ENCODE results near the gene ABHD17C. TPM values are rescaled to one million over a fixed set of nuclear protein-coding genes. Genes with fewer than 3 reads are reported as not detected.

The ABHD17C gene
- total RNA-seq, 2 donors from 2014 or later, result 20.9 to 21.5 TPM

DNA sequence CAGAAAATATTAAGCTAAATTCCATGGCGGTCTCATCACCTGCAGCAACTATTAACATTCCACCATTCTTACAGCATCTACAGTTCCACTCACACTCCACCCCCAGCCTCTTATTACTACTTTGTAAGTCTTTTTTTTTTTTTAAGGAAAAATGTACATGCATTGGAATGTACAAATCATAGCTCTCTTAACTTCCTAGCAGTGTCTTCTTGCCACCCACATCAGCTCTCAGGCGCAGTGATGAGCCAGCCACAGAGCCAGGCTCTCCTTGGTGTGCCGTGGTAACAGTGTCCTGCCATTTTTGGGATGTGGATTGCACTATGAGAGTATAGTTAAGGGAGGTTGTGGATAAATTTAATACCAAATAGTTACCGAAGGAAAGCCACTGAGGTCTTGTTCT lies 17.8 kb downstream of the ABHD17C start:
- no peak for DNase-seq
- no peaks in the 10 kb centered on the region for H3K27me3 ChIP-seq (ENCODE audit: control insufficient read depth, insufficient read depth, low read length, poor library complexity, severe bottlenecking)
- H3K4me1 ChIP-seq (ENCODE audit: control insufficient read depth, insufficient read depth, low read length), result no peaks in the 10 kb centered on the region
- no peak overlapping the region for H3K4me3 Mint-ChIP-seq
- no peak overlapping the region for H3K9ac ChIP-seq (ENCODE audit: extremely low read depth, low read length, poor library complexity, severe bottlenecking)
- H3K36me3 Mint-ChIP-seq (ENCODE audit: low read depth), result no peaks in the 10 kb centered on the region
- no peaks in the 10 kb centered on the region for H3K36me3 ChIP-seq (ENCODE audit: control insufficient read depth, insufficient read depth, low read length)
- H3K4me3 ChIP-seq (ENCODE audit: low read length), result no peak overlapping the region
- H3K4me1 Mint-ChIP-seq, result peaks cover 9% of the 10 kb centered on the region
- no peaks in the 10 kb centered on the region for H3K27me3 Mint-ChIP-seq (ENCODE audit: insufficient read depth)
- no peaks in the 10 kb centered on the region for H3K9me3 ChIP-seq (ENCODE audit: control insufficient read depth, low read length)
- H3K27ac ChIP-seq (ENCODE audit: low read depth, low read length), result no peak overlapping the region
- TF ChIP-seq, protein P1, sequence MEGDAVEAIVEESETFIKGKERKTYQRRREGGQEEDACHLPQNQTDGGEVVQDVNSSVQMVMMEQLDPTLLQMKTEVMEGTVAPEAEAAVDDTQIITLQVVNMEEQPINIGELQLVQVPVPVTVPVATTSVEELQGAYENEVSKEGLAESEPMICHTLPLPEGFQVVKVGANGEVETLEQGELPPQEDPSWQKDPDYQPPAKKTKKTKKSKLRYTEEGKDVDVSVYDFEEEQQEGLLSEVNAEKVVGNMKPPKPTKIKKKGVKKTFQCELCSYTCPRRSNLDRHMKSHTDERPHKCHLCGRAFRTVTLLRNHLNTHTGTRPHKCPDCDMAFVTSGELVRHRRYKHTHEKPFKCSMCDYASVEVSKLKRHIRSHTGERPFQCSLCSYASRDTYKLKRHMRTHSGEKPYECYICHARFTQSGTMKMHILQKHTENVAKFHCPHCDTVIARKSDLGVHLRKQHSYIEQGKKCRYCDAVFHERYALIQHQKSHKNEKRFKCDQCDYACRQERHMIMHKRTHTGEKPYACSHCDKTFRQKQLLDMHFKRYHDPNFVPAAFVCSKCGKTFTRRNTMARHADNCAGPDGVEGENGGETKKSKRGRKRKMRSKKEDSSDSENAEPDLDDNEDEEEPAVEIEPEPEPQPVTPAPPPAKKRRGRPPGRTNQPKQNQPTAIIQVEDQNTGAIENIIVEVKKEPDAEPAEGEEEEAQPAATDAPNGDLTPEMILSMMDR (conservative IDR thresholded peaks at IDR 0.05), result no peak
- 96 to 100% methylated on average over 1 to 4 of the region's 4 CpGs for WGBS, 2 experiments (ENCODE audit: insufficient coverage in 1 of 2, insufficient read length in 1 of 2)
- no peaks in the 10 kb centered on the region for H3K9me3 Mint-ChIP-seq
- no peak overlapping the region for H3K27ac Mint-ChIP-seq

DNA sequence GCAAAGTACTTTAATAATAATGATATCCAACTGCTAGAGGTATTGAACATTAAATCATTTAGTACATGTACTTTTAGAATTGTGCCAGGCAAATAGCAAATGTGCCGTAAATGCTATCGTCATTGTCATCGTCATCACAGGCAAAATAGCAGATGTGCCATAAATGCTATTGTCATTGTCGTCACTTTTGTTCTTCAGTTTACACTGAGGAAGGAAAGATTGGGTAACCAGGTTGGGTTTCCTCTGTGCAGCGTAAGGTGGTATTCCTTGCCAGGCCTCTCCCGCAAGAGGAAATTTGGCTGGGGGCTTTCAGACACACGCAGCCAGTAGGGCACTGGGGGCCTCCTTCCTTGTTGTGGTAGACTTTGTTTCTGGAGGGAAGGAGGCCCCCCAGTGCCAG lies 26.4 kb downstream of the ABHD17C start:
- 94 to 99% methylated on average over 5 to 7 of the region's 7 CpGs for WGBS, 2 experiments (ENCODE audit: insufficient coverage in 1 of 2, insufficient read length in 1 of 2)
- H3K9me3 ChIP-seq (ENCODE audit: control insufficient read depth, low read length), result peaks cover 13% of the 10 kb centered on the region

DNA sequence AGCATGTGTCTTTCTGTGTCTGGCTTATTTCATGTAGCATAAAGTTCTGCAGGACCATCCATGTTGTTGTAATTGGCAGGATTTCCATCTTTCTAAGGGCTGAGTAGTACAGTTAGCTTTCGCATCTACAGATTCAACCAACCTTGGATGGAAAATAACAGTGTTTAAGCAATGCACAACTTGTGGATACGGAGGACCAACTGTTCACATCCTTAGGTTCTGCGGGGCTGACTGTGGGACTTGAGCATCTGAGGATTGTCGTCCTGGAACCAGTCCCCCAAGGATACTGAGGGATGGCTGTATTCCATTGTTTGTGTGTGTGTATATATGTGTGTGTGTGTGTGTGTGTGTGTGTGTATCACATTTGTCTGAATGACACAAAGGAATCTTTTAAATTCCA lies 27.7 kb downstream of the ABHD17C start:
- Histone ChIP-seq H3K27ac (ENCODE audit: low read depth, low read length) (no peak overlapping the region), H3K9ac (ENCODE audit: extremely low read depth, low read length, poor library complexity, severe bottlenecking) (no peak overlapping the region), H3K9me3 (ENCODE audit: control insufficient read depth, low read length) (peaks cover 13% of the 10 kb centered on the region), H3K4me3 (ENCODE audit: low read length) (no peak overlapping the region), H3K27me3 (ENCODE audit: control insufficient read depth, insufficient read depth, low read length, poor library complexity, severe bottlenecking) (no peaks in the 10 kb centered on the region), H3K4me1 (ENCODE audit: control insufficient read depth, insufficient read depth, low read length) (no peaks in the 10 kb centered on the region), H3K36me3 (ENCODE audit: control insufficient read depth, insufficient read depth, low read length) (peaks cover 9% of the 10 kb centered on the region)
- Mint-ChIP-seq H3K4me3 (no peak overlapping the region), H3K27ac (no peak overlapping the region), H3K9me3 (peaks cover 33% of the 10 kb centered on the region), H3K36me3 (ENCODE audit: low read depth) (peaks cover 25% of the 10 kb centered on the region), H3K27me3 (ENCODE audit: insufficient read depth) (no peaks in the 10 kb centered on the region), H3K4me1 (no peaks in the 10 kb centered on the region)
- TF ChIP-seq, protein P1 (conservative IDR thresholded peaks at IDR 0.05), result no peak
- 93 to 96% methylated on average over 4 of the region's 4 CpGs for WGBS, 2 experiments (ENCODE audit: insufficient coverage in 1 of 2, insufficient read length in 1 of 2)
- DNase-seq, result peak; percentile 3

More for the DNA sequence above, 26.4 kb downstream of the ABHD17C start:
- no peak overlapping the region for H3K4me3 Mint-ChIP-seq
- Histone ChIP-seq H3K36me3 (ENCODE audit: control insufficient read depth, insufficient read depth, low read length) (peaks cover 9% of the 10 kb centered on the region), H3K9ac (ENCODE audit: extremely low read depth, low read length, poor library complexity, severe bottlenecking) (no peak overlapping the region), H3K4me3 (ENCODE audit: low read length) (no peak overlapping the region), H3K27me3 (ENCODE audit: control insufficient read depth, insufficient read depth, low read length, poor library complexity, severe bottlenecking) (no peaks in the 10 kb centered on the region), H3K27ac (ENCODE audit: low read depth, low read length) (no peak overlapping the region), H3K4me1 (ENCODE audit: control insufficient read depth, insufficient read depth, low read length) (no peaks in the 10 kb centered on the region)
- no peak overlapping the region for H3K27ac Mint-ChIP-seq
- peaks cover 21% of the 10 kb centered on the region for H3K36me3 Mint-ChIP-seq (ENCODE audit: low read depth)
- TF ChIP-seq, protein P1 (conservative IDR thresholded peaks at IDR 0.05), result no peak
- no peak for DNase-seq
- no peaks in the 10 kb centered on the region for H3K4me1 Mint-ChIP-seq
- H3K27me3 Mint-ChIP-seq (ENCODE audit: insufficient read depth), result no peaks in the 10 kb centered on the region
- peaks cover 24% of the 10 kb centered on the region for H3K9me3 Mint-ChIP-seq
